K562 (cell line): ENCODE data around the gene RNF175. TPM values are rescaled to one million over a fixed set of nuclear protein-coding genes. Genes with fewer than 3 reads are reported as not detected.
A peak's percentile ranks its signal among the peaks of the same experiment; 100 is the strongest.

Source experiments
- ATF7 ChIP-seq: fragments of 450-650 bp; IDR thresholded peaks from 2 replicates; pipeline ENCODE4 v1.7.1; 2014; ENCODE audit warnings: mild to moderate bottlenecking, moderate library complexity
- FOXP4 ChIP-seq: sonication (generic); formaldehyde crosslinking; IDR thresholded peaks from 2 replicates; pipeline ENCODE4 v1.8.0; 2022; ENCODE audit warnings: mild to moderate bottlenecking, missing genetic modification reagents, borderline replicate concordance
- KLF16 ChIP-seq: IDR thresholded peaks from 2 replicates; pipeline ENCODE4 v1.6.1; 2016; ENCODE audit warnings: antibody characterized with exemption
- MAZ ChIP-seq, 2 experiments: fragments of 450-650 bp in 1 of 2; sonication (generic) in 1 of 2; formaldehyde crosslinking; IDR thresholded peaks in 1 of 2; conservative IDR thresholded peaks in 1 of 2; 2 replicates each; pipeline versions ENCODE4 v1.4.0 to v1.5.0; 2020; ENCODE audit warnings: mild to moderate bottlenecking in 1 of 2, missing genetic modification reagents in 1 of 2
- MTF1 ChIP-seq: fragments of 250-450 bp; sonication (Bioruptor Pico); IDR thresholded peaks from 2 replicates; pipeline ENCODE4 v1.9.0; 2021; ENCODE audit warnings: moderate library complexity, mild to moderate bottlenecking, inconsistent platforms, borderline replicate concordance
- MXI1 ChIP-seq: IDR thresholded peaks from 2 replicates; pipeline ENCODE4 v1.6.1; 2011; ENCODE audit warnings: low read depth, mild to moderate bottlenecking, improper control_type of control experiment, low read length
- MYNN ChIP-seq, 2 experiments: sonication (generic); formaldehyde crosslinking in 1 of 2; IDR thresholded peaks; 2 replicates each; pipeline versions ENCODE4 v1.5.0 to v1.6.1; 2016 to 2020; ENCODE audit warnings: antibody characterized with exemption in 1 of 2, missing genetic modification reagents in 1 of 2
- NFE2L1 ChIP-seq: fragments of 450-650 bp; IDR thresholded peaks from 2 replicates; pipeline ENCODE4 v1.6.1; 2016; ENCODE audit warnings: missing genetic modification characterization, low read depth, mild to moderate bottlenecking, missing compliant biosample characterization, moderate library complexity, borderline replicate concordance
- PRPF4 ChIP-seq: fragments of 200-400 bp; formaldehyde crosslinking; IDR thresholded peaks from one replicate; pipeline ENCODE4 v1.6.1; 2017; ENCODE audit warnings: low read length, low read depth, mild to moderate bottlenecking; ENCODE audit not compliant: insufficient read depth, poor library complexity, severe bottlenecking
- PTBP1 ChIP-seq: fragments of 200-400 bp; formaldehyde crosslinking; IDR thresholded peaks from 2 replicates; pipeline ENCODE4 v1.6.1; 2017; ENCODE audit warnings: low read depth, low read length
- RCOR1 ChIP-seq, 2 experiments: IDR thresholded peaks; 2 replicates each; pipeline ENCODE4 v1.6.1; 2012; ENCODE audit warnings: low read depth in 2 of 2, low read length in 2 of 2, borderline replicate concordance in 1 of 2, improper control_type of control experiment in 1 of 2
- SRSF9 ChIP-seq: fragments of 200-400 bp; formaldehyde crosslinking; IDR thresholded peaks from 2 replicates; pipeline ENCODE4 v1.6.1; 2017; ENCODE audit warnings: low read depth, low read length, borderline replicate concordance
- TCF15 ChIP-seq: fragments of 250-450 bp; sonication (Bioruptor Pico); IDR thresholded peaks from 2 replicates; pipeline ENCODE4 v1.8.0; 2022; ENCODE audit warnings: moderate library complexity, mild to moderate bottlenecking, inconsistent platforms
- ZNF609 ChIP-seq: sonication (generic); formaldehyde crosslinking; IDR thresholded peaks from 2 replicates; pipeline ENCODE4 v1.8.1; 2023; ENCODE audit warnings: missing genetic modification reagents, mild to moderate bottlenecking, borderline replicate concordance
- polyA plus RNA-seq, 8 experiments: library from polyadenylated mRNA; depleted of rRNA in 4 of 8; stranded (reverse) in 5 of 8; unstranded in 3 of 8; fragments of >200 nt; fragmentation: Nextera tagmentation in 2 of 8; fragmentation: Illumina TruSeq in 1 of 8; extraction: Ambion mirVana in 2 of 8; extraction: Trizol in 1 of 8; gene quantifications; 2 replicates each; pipeline versions ENCODE4 v1.2.1 to v1.2.3, GENCODE V29; 2011 to 2014; ENCODE audit warnings: inconsistent platforms in 1 of 8, missing spikeins in 1 of 8
- total RNA-seq, 7 experiments: library from RNA; depleted of rRNA in 6 of 7; stranded (reverse); fragments of >200 nt in 6 of 7; fragmentation: Illumina TruSeq in 2 of 7; extraction: Trizol in 2 of 7; gene quantifications; 2 replicates each; pipeline versions ENCODE4 v1.2.1 to v1.2.3, GENCODE V29; 2011 to 2021; ENCODE audit warnings: low replicate concordance in 1 of 7
- TF ChIP-seq, protein P1 (sequence below): fragments of 450-650 bp; conservative IDR thresholded peaks from 2 replicates; pipeline ENCODE4 v1.6.1; 2016; ENCODE audit warnings: missing genetic modification characterization, low read depth, mild to moderate bottlenecking, missing compliant biosample characterization, moderate library complexity
- TF ChIP-seq, protein P2 (sequence below): sonication (generic); formaldehyde crosslinking; IDR thresholded peaks from 2 replicates; pipeline ENCODE4 v1.8.0; 2022; ENCODE audit warnings: missing genetic modification reagents, mild to moderate bottlenecking, borderline replicate concordance

Gene RNF175
- total and polyA plus RNA-seq, 9 of the 15 experiments (the other 6 are each of a cell fraction or from before 2014, with no cell fraction given): not detected

DNA sequence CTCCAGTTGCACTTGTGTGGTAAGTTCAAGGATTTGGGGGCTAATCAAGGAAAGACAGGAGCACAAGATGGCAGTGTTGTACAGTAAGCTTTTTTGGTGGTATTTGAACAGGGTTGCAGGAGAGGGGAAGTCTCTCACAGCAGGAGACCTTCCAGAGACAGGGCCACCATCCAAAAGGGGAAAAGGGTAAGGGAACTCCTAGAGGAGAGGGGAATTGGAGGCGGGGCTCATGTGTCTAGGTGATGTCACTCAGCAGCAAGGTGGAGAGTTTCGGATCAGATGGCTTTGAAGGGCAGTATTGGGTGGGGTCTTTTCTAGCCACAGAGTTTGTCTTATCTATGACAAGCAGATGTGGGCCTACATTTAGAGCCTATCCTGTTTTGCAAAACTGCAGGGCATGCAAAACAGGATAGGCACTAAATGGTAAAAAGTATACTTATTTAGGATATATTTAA is 13.4 kb upstream of the RNF175 start (continued):
- TF ChIP-seq ZNF609 (CRISPR knock-in tag): no peak
- TF ChIP-seq PTBP1: no peak
- 0 out of 4 replicates have a peak, but pooled peaks of 1 of the 2 experiments have one; percentile 63 for TF ChIP-seq RCOR1 (IDR thresholded peaks at IDR 0.05; ENCODE audit: borderline replicate concordance in 1 of 2, low read depth in 2 of 2, low read length in 2 of 2)
- TF ChIP-seq TCF15 (CRISPR knock-in tag): no peak
- TF ChIP-seq MAZ (CRISPR knock-in tag; conservative IDR thresholded peaks at IDR 0.05 in 1 of 2, IDR thresholded peaks at IDR 0.05 in 1 of 2): peak in 1 of 2 experiments; percentile 49; a peak in 1 of 4 replicates
- TF ChIP-seq, protein P1, sequence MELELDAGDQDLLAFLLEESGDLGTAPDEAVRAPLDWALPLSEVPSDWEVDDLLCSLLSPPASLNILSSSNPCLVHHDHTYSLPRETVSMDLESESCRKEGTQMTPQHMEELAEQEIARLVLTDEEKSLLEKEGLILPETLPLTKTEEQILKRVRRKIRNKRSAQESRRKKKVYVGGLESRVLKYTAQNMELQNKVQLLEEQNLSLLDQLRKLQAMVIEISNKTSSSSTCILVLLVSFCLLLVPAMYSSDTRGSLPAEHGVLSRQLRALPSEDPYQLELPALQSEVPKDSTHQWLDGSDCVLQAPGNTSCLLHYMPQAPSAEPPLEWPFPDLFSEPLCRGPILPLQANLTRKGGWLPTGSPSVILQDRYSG (tag): no peak
- TF ChIP-seq KLF16: peak; percentile 67; the same call in 1 of the 2 replicates
- no peak for TF ChIP-seq FOXP4
- TF ChIP-seq PRPF4: no peak
- TF ChIP-seq SRSF9: no peak
- no peak for TF ChIP-seq MXI1
- TF ChIP-seq ATF7: peak; percentile 96
- no peak for TF ChIP-seq NFE2L1
- TF ChIP-seq MYNN (IDR thresholded peaks at IDR 0.05): no peak
- TF ChIP-seq MYNN (CRISPR knock-in tag; IDR thresholded peaks at IDR 0.05): no peak
- TF ChIP-seq MTF1 (CRISPR knock-in tag): no peak
- TF ChIP-seq, protein P2, sequence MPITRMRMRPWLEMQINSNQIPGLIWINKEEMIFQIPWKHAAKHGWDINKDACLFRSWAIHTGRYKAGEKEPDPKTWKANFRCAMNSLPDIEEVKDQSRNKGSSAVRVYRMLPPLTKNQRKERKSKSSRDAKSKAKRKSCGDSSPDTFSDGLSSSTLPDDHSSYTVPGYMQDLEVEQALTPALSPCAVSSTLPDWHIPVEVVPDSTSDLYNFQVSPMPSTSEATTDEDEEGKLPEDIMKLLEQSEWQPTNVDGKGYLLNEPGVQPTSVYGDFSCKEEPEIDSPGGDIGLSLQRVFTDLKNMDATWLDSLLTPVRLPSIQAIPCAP (CRISPR knock-in tag): no peak
